Measurements from ENCODE around the gene ZNF732.

DNA sequence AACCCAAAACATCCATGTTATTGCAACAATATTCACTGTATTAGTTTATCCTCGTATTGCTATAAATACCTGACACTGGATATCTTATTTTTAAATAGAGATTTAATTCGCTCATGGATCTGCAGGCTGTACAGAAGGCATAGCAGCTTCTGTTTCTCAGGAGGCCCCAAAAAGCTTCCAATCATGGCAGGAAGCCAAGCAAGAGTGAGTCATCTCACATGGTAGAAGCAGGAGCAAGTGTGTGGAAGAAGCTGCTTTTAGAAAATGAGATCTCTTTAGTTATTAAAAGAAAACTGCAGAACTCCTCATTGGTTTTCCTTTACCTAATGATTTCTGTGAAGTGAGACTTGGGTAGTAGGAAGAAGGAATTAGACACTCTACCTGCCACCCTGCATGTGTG is 16.4 kb downstream of the ZNF732 start:
- TF ChIP-seq GATA3 (IDR thresholded peaks at IDR 0.05; ENCODE audit: low read depth, low read length), result no peak
- no peak for TF ChIP-seq GATA2 (IDR thresholded peaks at IDR 0.05; ENCODE audit: low read depth, low read length)
